Psoas muscle (tissue), 8 donors: Measurements from ENCODE around the gene PDE1C. TPM values are rescaled to one million over a fixed set of nuclear protein-coding genes. Genes with fewer than 3 reads are reported as not detected.

Experiments
- ATAC-seq, 4 donors: fragments of 200-7000 bp; cut with Tn5 transposase; one replicate each; pipeline ENCODE4 v1.9.1; 2020; ENCODE audit warnings: moderate library complexity in 3 of 4, mild to moderate bottlenecking in 2 of 4
- DNase-seq, 2 donors: peaks; one replicate each; pipeline ENCODE4 v3.0.0-alpha.2; 2020
- H3K27ac ChIP-seq: fragments of 200-600 bp; one replicate; pipeline ENCODE4 v1.8.0; 2022
- H3K27me3 ChIP-seq, 3 donors: fragments of 200-600 bp in 1 of 3; one replicate each; pipeline versions ENCODE4 v1.6.1 to v1.8.0; 2013 to 2022; ENCODE audit warnings: low read length in 2 of 3, mild to moderate bottlenecking in 2 of 3, moderate library complexity in 1 of 3; ENCODE audit not compliant: insufficient read depth in 3 of 3
- H3K36me3 ChIP-seq, 2 donors: fragments of 200-600 bp in 1 of 2; one replicate each; pipeline versions ENCODE4 v1.6.1 to v1.8.0; 2013 to 2022; ENCODE audit warnings: low read depth in 1 of 2, mild to moderate bottlenecking in 1 of 2, moderate library complexity in 1 of 2; ENCODE audit not compliant: insufficient read depth in 1 of 2
- H3K4me1 ChIP-seq: fragments of 200-600 bp; one replicate; pipeline ENCODE4 v1.8.0; 2022
- H3K4me3 ChIP-seq: fragments of 200-600 bp; one replicate; pipeline ENCODE4 v1.8.0; 2022; ENCODE audit warnings: mild to moderate bottlenecking
- H3K9me3 ChIP-seq: fragments of 200-600 bp; one replicate; pipeline ENCODE4 v1.8.0; 2022
- CTCF ChIP-seq: fragments of 200-600 bp; IDR thresholded peaks from one replicate; pipeline ENCODE4 v1.8.0; 2022; ENCODE audit warnings: antibody characterized with exemption
- WGBS, 3 donors: extraction: QIAGEN DNeasy Blood & Tissue Kit; methylation state at CpG; one replicate each; pipeline versions ENCODE4 v1.1.6 to v1.1.7; 2013; 5-methylcytosine and 5-hydroxymethylcytosine counted together
- intact Hi-C, 2 donors: fragments of 100-400 bp; cut with DNase I; formaldehyde crosslinking; loops; one replicate each; pipeline versions ENCODE4 v1.11.0 to v1.14.2; 2022
- polyA plus RNA-seq, 3 donors: library from polyadenylated mRNA; stranded (reverse); fragments of 200-250 nt; gene quantifications; one replicate each; pipeline ENCODE4 v1.2.3, GENCODE V29; 2013
- total RNA-seq, 4 donors: library from RNA; stranded (reverse); fragmentation: NEBNext Ultra II Directional in 2 of 4; extraction: Animal tissue kit (Norgen Biotek cat#: 25700) in 2 of 4; gene quantifications; one replicate each; pipeline versions ENCODE4 v1.2.1 to v1.2.4, GENCODE V29; 2021 to 2023
- donor health status: healthy with polysubstance abuse.
- donor health status: DM: no; HTN: no; CAD: no; lungs with moderate emphysema.
- donor health status: Bipolar disorder and iron deficiency.
- donor health status: healthy.
- donor health status: DM: yes; HTN: yes; CAD: no.
- donor health status: DM: no; HTN: no; CAD: no.
- donor health status: DM: no; HTN: no; CAD: no.
- donor health status: DM: yes; HTN: yes; CAD: no.

The PDE1C gene
- total and polyA plus RNA-seq, 7 donors = 0.20 to 1.9 (median 0.64) TPM

DNA sequence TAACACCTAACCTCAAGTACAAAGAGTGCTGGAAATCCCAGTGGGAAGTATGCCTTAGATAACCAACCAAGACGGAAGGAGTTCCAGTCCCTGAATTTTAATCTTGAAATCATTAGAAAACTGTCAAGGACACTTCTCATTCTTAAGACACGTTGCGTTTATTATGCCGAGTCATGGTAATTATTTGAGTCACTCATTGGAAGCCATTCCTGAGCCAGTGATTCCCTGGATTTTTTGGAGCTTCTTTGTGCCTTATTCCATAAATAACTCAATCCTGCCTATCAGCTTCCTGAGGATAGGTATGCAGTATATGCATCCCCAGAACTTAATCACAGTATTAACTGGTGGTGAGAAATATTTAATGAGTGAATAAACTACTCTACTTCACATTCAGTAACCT is 305.7 kb downstream of the PDE1C start:
- ATAC-seq (no peak), DNase-seq (no peak)
- intact Hi-C loops = no loop called here
- TF ChIP-seq CTCF = no peak
- Histone ChIP-seq H3K27ac (no peak overlapping the region), H3K9me3 (no peaks in the 10 kb centered on the region), H3K4me3 (no peak overlapping the region), H3K27me3 (no peaks in the 10 kb centered on the region), H3K4me1 (no peaks in the 10 kb centered on the region), H3K36me3 (no peaks in the 10 kb centered on the region)
- 79 to 85% (median 83%) methylated on average over 4 of the region's 4 CpGs for WGBS, 3 donors

- WGBS, 3 donors = 8 to 17% (median 14%) methylated on average over 2 of the region's 2 CpGs
- no peaks in the 10 kb centered on the region for H3K4me1 ChIP-seq
- no peak for ATAC-seq
- H3K27me3 ChIP-seq = no peaks in the 10 kb centered on the region
- DNase-seq = no peak
- no peak for TF ChIP-seq CTCF
- H3K4me3 ChIP-seq = no peak overlapping the region
- no peaks in the 10 kb centered on the region for H3K36me3 ChIP-seq
- intact Hi-C loops = no loop called here
- no peak overlapping the region for H3K27ac ChIP-seq
- H3K9me3 ChIP-seq = no peaks in the 10 kb centered on the region
Measured at GRCh38 chr7:31763548-31763947, 306.7 kb downstream of the PDE1C start.

- no peak for TF ChIP-seq CTCF
- no peaks in the 10 kb centered on the region for H3K9me3 ChIP-seq
- H3K36me3 ChIP-seq = no peaks in the 10 kb centered on the region
- no peaks in the 10 kb centered on the region for H3K4me1 ChIP-seq
- no peak overlapping the region for H3K27ac ChIP-seq
- DNase-seq (peak in 1 of 2 donors; percentile 24), ATAC-seq (no peak)
- intact Hi-C loops = no loop called here
- no peaks in the 10 kb centered on the region for H3K27me3 ChIP-seq
- H3K4me3 ChIP-seq = no peak overlapping the region
Measured at GRCh38 chr7:31761646-31762045, 308.6 kb downstream of the PDE1C start.

- H3K9me3 ChIP-seq = no peaks in the 10 kb centered on the region
- ATAC-seq (no peak), DNase-seq (no peak)
- intact Hi-C loops = no loop called here
- no peaks in the 10 kb centered on the region for H3K27me3 ChIP-seq
- H3K36me3 ChIP-seq = no peaks in the 10 kb centered on the region
- H3K4me3 ChIP-seq = no peak overlapping the region
- no peaks in the 10 kb centered on the region for H3K4me1 ChIP-seq
- WGBS, 3 donors = 55 to 57% (median 56%) methylated on average over 3 of the region's 3 CpGs
- H3K27ac ChIP-seq = no peak overlapping the region
- no peak for TF ChIP-seq CTCF
Measured at GRCh38 chr7:31758755-31759154, 311.5 kb downstream of the PDE1C start.

DNA sequence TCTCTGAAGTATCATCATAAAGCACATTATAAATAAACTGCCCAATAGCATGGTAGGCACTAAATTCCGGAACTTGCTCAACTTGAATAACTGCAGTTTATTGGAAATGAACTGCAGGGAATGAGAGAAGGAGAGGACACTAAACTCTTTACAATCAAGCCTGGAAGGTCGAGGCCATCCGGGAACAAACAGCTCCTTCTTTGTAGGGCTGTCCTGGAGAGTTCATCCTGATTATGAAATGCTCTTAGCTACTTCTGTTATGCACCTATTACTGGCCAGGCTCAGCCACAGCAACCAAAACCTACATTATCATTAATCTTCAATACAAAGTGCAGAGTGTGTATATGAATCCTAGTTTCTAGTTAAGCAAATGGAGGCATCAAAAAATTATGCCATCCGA is 318.5 kb downstream of the PDE1C start:
- WGBS, 3 donors = 83 to 86% (median 85%) methylated on average over 4 of the region's 4 CpGs
- no peak overlapping the region for H3K4me3 ChIP-seq
- H3K9me3 ChIP-seq = no peaks in the 10 kb centered on the region
- H3K4me1 ChIP-seq = no peaks in the 10 kb centered on the region
- no peaks in the 10 kb centered on the region for H3K27me3 ChIP-seq
- ATAC-seq (no peak), DNase-seq (no peak)
- H3K27ac ChIP-seq = no peak overlapping the region
- intact Hi-C loops = no loop called here
- no peak for TF ChIP-seq CTCF
- H3K36me3 ChIP-seq = no peaks in the 10 kb centered on the region
